Mesendoderm (in vitro differentiated cells): ENCODE measurements around the gene TTC12.

Source experiments
- DNase-seq: peaks from one replicate; pipeline ENCODE4 v3.0.0; 2013
- H2AK5ac ChIP-seq: 2 replicates; pipeline ENCODE4 v1.6.1; 2013; ENCODE audit warnings: low read length, inconsistent platforms
- H2BK120ac ChIP-seq: 2 replicates; pipeline ENCODE4 v1.6.1; 2013; ENCODE audit warnings: low read depth, mild to moderate bottlenecking, low read length, moderate library complexity, mixed read lengths
- H2BK15ac ChIP-seq: replicated peaks from 2 replicates; pipeline ENCODE4 v1.6.1; 2013; ENCODE audit warnings: low read depth, mild to moderate bottlenecking, moderate library complexity
- H2BK5ac ChIP-seq: 2 replicates; pipeline ENCODE4 v1.6.1; 2013; ENCODE audit warnings: low read length, inconsistent platforms
- H3K18ac ChIP-seq: 2 replicates; pipeline ENCODE4 v1.6.1; 2013; ENCODE audit warnings: mild to moderate bottlenecking, low read length, mixed read lengths
- H3K23ac ChIP-seq: one replicate; pipeline ENCODE4 v1.6.1; 2013; ENCODE audit warnings: low read length
- H3K27ac ChIP-seq: 2 replicates; pipeline ENCODE4 v1.5.1; 2013; ENCODE audit warnings: low read depth, mild to moderate bottlenecking, inconsistent platforms, low read length, moderate library complexity
- H3K27me3 ChIP-seq: 2 replicates; pipeline ENCODE4 v1.6.1; 2013; ENCODE audit warnings: low read length, control low read depth, mild to moderate bottlenecking, inconsistent platforms; ENCODE audit not compliant: insufficient read depth, poor library complexity
- H3K36me3 ChIP-seq: 2 replicates; pipeline ENCODE4 v1.6.1; 2013; ENCODE audit warnings: low read length, inconsistent platforms; ENCODE audit not compliant: control insufficient read depth, insufficient read depth
- H3K4ac ChIP-seq: one replicate; pipeline ENCODE4 v1.6.1; 2013; ENCODE audit warnings: low read depth, mild to moderate bottlenecking, low read length, moderate library complexity
- H3K4me1 ChIP-seq: 2 replicates; pipeline ENCODE4 v1.6.1; 2013; ENCODE audit warnings: low read depth, low read length, inconsistent platforms; ENCODE audit not compliant: control insufficient read depth
- H3K4me2 ChIP-seq: 2 replicates; pipeline ENCODE4 v1.6.1; 2013; ENCODE audit warnings: low read length
- H3K4me3 ChIP-seq: 2 replicates; pipeline ENCODE4 v1.5.1; 2013; ENCODE audit warnings: mild to moderate bottlenecking, low read length
- H3K56ac ChIP-seq: one replicate; pipeline ENCODE4 v1.6.1; 2013; ENCODE audit warnings: low read length
- H3K79me1 ChIP-seq: 2 replicates; pipeline ENCODE4 v1.6.1; 2013; ENCODE audit warnings: low read length, inconsistent platforms
- H3K79me2 ChIP-seq: 2 replicates; pipeline ENCODE4 v1.6.1; 2013; ENCODE audit warnings: mild to moderate bottlenecking, low read length; ENCODE audit not compliant: control insufficient read depth, insufficient read depth
- H3K9ac ChIP-seq: 2 replicates; pipeline ENCODE4 v1.6.1; 2013; ENCODE audit warnings: low read length, inconsistent platforms
- H4K5ac ChIP-seq: one replicate; pipeline ENCODE4 v1.6.1; 2013; ENCODE audit warnings: low read length
- H4K8ac ChIP-seq: one replicate; pipeline ENCODE4 v1.6.1; 2013; ENCODE audit warnings: low read depth, mild to moderate bottlenecking, control low read depth, low read length, moderate library complexity
- WGBS: extraction: QIAGEN DNeasy Blood & Tissue Kit; methylation state at CpG from one replicate; pipeline ENCODE4 v1.1.7; 2013; ENCODE audit warnings: low lambda C conversion rate, missing lambda C conversion rate; ENCODE audit not compliant: insufficient coverage; ENCODE audit errors: extremely low coverage; 5-methylcytosine and 5-hydroxymethylcytosine counted together

Gene TTC12

GRCh38 chr11:113270080-113270479, 44.3 kb upstream of the TTC12 start:
- H2BK15ac ChIP-seq = no peak overlapping the region
- no peak overlapping the region for H3K9ac ChIP-seq
- no peaks in the 10 kb centered on the region for H3K79me2 ChIP-seq
- no peak overlapping the region for H3K27ac ChIP-seq
- no peak overlapping the region for H3K4ac ChIP-seq
- no CpG with 5 or more reads among the region's 13 CpGs for WGBS
- no peak overlapping the region for H4K5ac ChIP-seq
- no peaks in the 10 kb centered on the region for H3K36me3 ChIP-seq
- no peak overlapping the region for H4K8ac ChIP-seq
- H2BK5ac ChIP-seq = no peak overlapping the region
- H2BK120ac ChIP-seq = no peak overlapping the region
- H3K18ac ChIP-seq = no peak overlapping the region
- no peak overlapping the region for H3K4me3 ChIP-seq
- H3K27me3 ChIP-seq = no peaks in the 10 kb centered on the region
- H3K23ac ChIP-seq = no peak overlapping the region
- H3K4me2 ChIP-seq = no peak overlapping the region
- H2AK5ac ChIP-seq = no peak overlapping the region
- no peaks in the 10 kb centered on the region for H3K79me1 ChIP-seq
- peaks cover 3% of the 10 kb centered on the region for H3K4me1 ChIP-seq
- DNase-seq = no peak
- no peak overlapping the region for H3K56ac ChIP-seq

- no peak overlapping the region for H3K4me2 ChIP-seq
- no peak overlapping the region for H3K4me3 ChIP-seq
- no peak overlapping the region for H2AK5ac ChIP-seq
- H3K23ac ChIP-seq = no peak overlapping the region
- DNase-seq = no peak
- no peaks in the 10 kb centered on the region for H3K79me2 ChIP-seq
- peaks cover 3% of the 10 kb centered on the region for H3K4me1 ChIP-seq
- no peak overlapping the region for H4K5ac ChIP-seq
- H2BK15ac ChIP-seq = no peak overlapping the region
- H3K36me3 ChIP-seq = no peaks in the 10 kb centered on the region
- no CpG with 5 or more reads among the region's 14 CpGs for WGBS
- H3K79me1 ChIP-seq = no peaks in the 10 kb centered on the region
- H3K56ac ChIP-seq = no peak overlapping the region
- no peak overlapping the region for H4K8ac ChIP-seq
- H2BK5ac ChIP-seq = no peak overlapping the region
- H3K9ac ChIP-seq = no peak overlapping the region
- no peaks in the 10 kb centered on the region for H3K27me3 ChIP-seq
- no peak overlapping the region for H3K4ac ChIP-seq
- H2BK120ac ChIP-seq = no peak overlapping the region
- no peak overlapping the region for H3K27ac ChIP-seq
- H3K18ac ChIP-seq = no peak overlapping the region
These were observed 42.7 kb upstream of the TTC12 start for GRCh38 chr11:113271551-113272245.

- no peak overlapping the region for H3K56ac ChIP-seq
- no peak overlapping the region for H3K23ac ChIP-seq
- no peaks in the 10 kb centered on the region for H3K79me1 ChIP-seq
- H3K27me3 ChIP-seq = no peaks in the 10 kb centered on the region
- H2AK5ac ChIP-seq = no peak overlapping the region
- H2BK15ac ChIP-seq = no peak overlapping the region
- peak overlapping the region; percentile 39 for H3K4ac ChIP-seq
- no peak overlapping the region for H2BK120ac ChIP-seq
- no peaks in the 10 kb centered on the region for H3K79me2 ChIP-seq
- H3K4me2 ChIP-seq = no peak overlapping the region
- H4K5ac ChIP-seq = no peak overlapping the region
- no peak overlapping the region for H3K4me3 ChIP-seq
- no peak overlapping the region for H2BK5ac ChIP-seq
- H3K36me3 ChIP-seq = no peaks in the 10 kb centered on the region
- H3K4me1 ChIP-seq = peaks cover 3% of the 10 kb centered on the region
- H3K18ac ChIP-seq = no peak overlapping the region
- no CpG with 5 or more reads among the region's 5 CpGs for WGBS
- DNase-seq = no peak
- H3K27ac ChIP-seq = no peak overlapping the region
- no peak overlapping the region for H3K9ac ChIP-seq
- no peak overlapping the region for H4K8ac ChIP-seq
These were observed 42.1 kb upstream of the TTC12 start for GRCh38 chr11:113272281-113272680.

GRCh38 chr11:113272927-113273615, 41.3 kb upstream of the TTC12 start:
- Histone ChIP-seq H3K4me3 (no peak overlapping the region), H2BK120ac (no peak overlapping the region), H3K36me3 (no peaks in the 10 kb centered on the region), H3K27ac (no peak overlapping the region), H3K9ac (peak overlapping the region; percentile 55), H3K18ac (peak overlapping the region; percentile 31), H4K8ac (no peak overlapping the region), H3K4me2 (no peak overlapping the region), H3K27me3 (no peaks in the 10 kb centered on the region), H2BK15ac (no peak overlapping the region), H2AK5ac (peak overlapping the region; percentile 50), H3K4ac (peak overlapping the region; percentile 46), H3K23ac (no peak overlapping the region), H3K79me2 (no peaks in the 10 kb centered on the region), H4K5ac (no peak overlapping the region), H3K4me1 (peaks cover 3% of the 10 kb centered on the region), H2BK5ac (peak overlapping the region; percentile 87), H3K79me1 (no peaks in the 10 kb centered on the region), H3K56ac (peak overlapping the region; percentile 82)
- no peak for DNase-seq
- WGBS = no CpG with 5 or more reads among the region's 34 CpGs

GRCh38 chr11:113273720-113274119, 40.7 kb upstream of the TTC12 start:
- H2AK5ac ChIP-seq = peak overlapping the region; percentile 65
- no peak overlapping the region for H3K27ac ChIP-seq
- H3K4me2 ChIP-seq = no peak overlapping the region
- H2BK120ac ChIP-seq = no peak overlapping the region
- no peak overlapping the region for H2BK15ac ChIP-seq
- no peak overlapping the region for H4K8ac ChIP-seq
- H3K79me2 ChIP-seq = no peaks in the 10 kb centered on the region
- peaks cover 3% of the 10 kb centered on the region for H3K4me1 ChIP-seq
- WGBS = no CpG with 5 or more reads among the region's 10 CpGs
- H3K27me3 ChIP-seq = no peaks in the 10 kb centered on the region
- no peaks in the 10 kb centered on the region for H3K36me3 ChIP-seq
- peak overlapping the region; percentile 74 for H3K23ac ChIP-seq
- peak overlapping the region; percentile 82 for H3K56ac ChIP-seq
- peak overlapping the region; percentile 31 for H3K18ac ChIP-seq
- no peak overlapping the region for H4K5ac ChIP-seq
- no peak overlapping the region for H3K4ac ChIP-seq
- H3K79me1 ChIP-seq = no peaks in the 10 kb centered on the region
- H2BK5ac ChIP-seq = peak overlapping the region; percentile 87
- peak overlapping the region; percentile 55 for H3K9ac ChIP-seq
- peak; percentile 80 for DNase-seq
- no peak overlapping the region for H3K4me3 ChIP-seq
